Neural progenitor cell (in vitro differentiated cells): ENCODE measurements around the gene FERMT3.

Experiments
- EZH2 ChIP-seq: fragments of 200-600 bp; sonication (generic); IDR thresholded peaks from 2 replicates; pipeline ENCODE4 v1.6.1; 2017; ENCODE audit warnings: antibody characterized with exemption, mild to moderate bottlenecking, moderate library complexity
- EZH2phosphoT487 ChIP-seq: fragments of 200-600 bp; sonication (generic); IDR thresholded peaks from 2 replicates; pipeline ENCODE4 v1.6.1; 2017; ENCODE audit warnings: antibody characterized with exemption
- TF ChIP-seq, protein P1 (sequence below): fragments of 200-600 bp; sonication (generic); IDR thresholded peaks from 2 replicates; pipeline ENCODE4 v1.5.1; 2017; ENCODE audit warnings: antibody characterized with exemption, mild to moderate bottlenecking

DNA sequence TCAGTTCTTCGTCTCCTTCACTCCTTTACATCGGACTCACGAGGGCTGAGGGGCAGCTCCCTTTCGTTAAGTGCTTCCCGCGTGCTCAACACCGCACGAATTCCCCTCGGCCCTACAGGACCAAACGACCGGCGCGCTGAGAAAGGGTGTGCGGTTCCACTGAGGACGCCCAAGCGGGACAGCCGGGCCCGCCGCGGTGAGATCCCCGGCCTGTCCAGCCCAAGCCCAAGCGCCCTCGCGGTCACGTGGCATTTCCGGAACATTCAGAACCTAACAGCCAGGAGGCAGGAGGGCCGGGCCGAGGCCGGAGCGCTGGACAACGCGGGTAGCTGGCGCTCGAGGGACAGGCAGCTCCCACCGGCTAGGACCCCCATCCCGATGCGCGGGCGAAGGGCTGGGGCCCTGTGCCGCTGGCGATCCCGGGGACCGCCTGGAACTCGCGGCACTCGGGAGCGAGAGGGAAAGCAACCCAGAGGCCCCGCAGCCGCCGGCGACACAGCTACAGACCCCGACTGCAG, 21.3 kb upstream of the FERMT3 start:
- TF ChIP-seq, protein P1, sequence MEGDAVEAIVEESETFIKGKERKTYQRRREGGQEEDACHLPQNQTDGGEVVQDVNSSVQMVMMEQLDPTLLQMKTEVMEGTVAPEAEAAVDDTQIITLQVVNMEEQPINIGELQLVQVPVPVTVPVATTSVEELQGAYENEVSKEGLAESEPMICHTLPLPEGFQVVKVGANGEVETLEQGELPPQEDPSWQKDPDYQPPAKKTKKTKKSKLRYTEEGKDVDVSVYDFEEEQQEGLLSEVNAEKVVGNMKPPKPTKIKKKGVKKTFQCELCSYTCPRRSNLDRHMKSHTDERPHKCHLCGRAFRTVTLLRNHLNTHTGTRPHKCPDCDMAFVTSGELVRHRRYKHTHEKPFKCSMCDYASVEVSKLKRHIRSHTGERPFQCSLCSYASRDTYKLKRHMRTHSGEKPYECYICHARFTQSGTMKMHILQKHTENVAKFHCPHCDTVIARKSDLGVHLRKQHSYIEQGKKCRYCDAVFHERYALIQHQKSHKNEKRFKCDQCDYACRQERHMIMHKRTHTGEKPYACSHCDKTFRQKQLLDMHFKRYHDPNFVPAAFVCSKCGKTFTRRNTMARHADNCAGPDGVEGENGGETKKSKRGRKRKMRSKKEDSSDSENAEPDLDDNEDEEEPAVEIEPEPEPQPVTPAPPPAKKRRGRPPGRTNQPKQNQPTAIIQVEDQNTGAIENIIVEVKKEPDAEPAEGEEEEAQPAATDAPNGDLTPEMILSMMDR: peak; percentile 15
- TF ChIP-seq EZH2 (no peak), EZH2phosphoT487 (no peak)
